ENCODE results near the gene MEIKIN. TPM values are rescaled to one million over a fixed set of nuclear protein-coding genes. Genes with fewer than 3 reads are reported as not detected.

Gene MEIKIN
- total and polyA plus RNA-seq, 2 experiments from 2014 or later: not detected

GRCh38 chr5:131926168-131926567 is 19.3 kb downstream of the MEIKIN start:
- Histone ChIP-seq H3K4me1 (ENCODE audit: insufficient read depth) (no peaks in the 10 kb centered on the region), H3K9me2 (ENCODE audit: insufficient read depth) (no peaks in the 10 kb centered on the region), H3K27ac (ENCODE audit: low read depth) (no peak overlapping the region), H4K20me1 (replicated peaks; ENCODE audit: insufficient read depth) (no peaks in the 10 kb centered on the region), H3K4me3 (no peak overlapping the region), H3K4me2 (no peak overlapping the region), H3K27me3 (ENCODE audit: insufficient read depth) (no peaks in the 10 kb centered on the region), H3F3A (replicated peaks; ENCODE audit: low read depth) (no peaks in the 10 kb centered on the region), H3K36me3 (ENCODE audit: insufficient read depth) (no peaks in the 10 kb centered on the region), H3K79me2 (replicated peaks; ENCODE audit: insufficient read depth) (no peaks in the 10 kb centered on the region), H2AFZ (no peak overlapping the region)
- ATAC-seq: no peak
- no peak for DNase-seq (ENCODE audit: low spot score)
- H3K27me3 Mint-ChIP-seq (ENCODE audit: insufficient read depth, low read depth, poor library complexity): peaks cover 2% of the 10 kb centered on the region
- no peaks in the 10 kb centered on the region for H3K4me1 Mint-ChIP-seq
- TF ChIP-seq POLR2AphosphoS5 (IDR thresholded peaks at IDR 0.05; ENCODE audit: low read depth): no peak
- no peak for TF ChIP-seq EZH2phosphoT487 (IDR thresholded peaks at IDR 0.05; ENCODE audit: unreplicated experiment)
- TF ChIP-seq ZNF462 (CRISPR knock-in tag; IDR thresholded peaks at IDR 0.05): no peak
- TF ChIP-seq REST (IDR thresholded peaks at IDR 0.05; ENCODE audit: unreplicated experiment): no peak
- TF ChIP-seq STAT1 (IDR thresholded peaks at IDR 0.05; ENCODE audit: unreplicated experiment): no peak
- TF ChIP-seq EZH2 (IDR thresholded peaks at IDR 0.05; ENCODE audit: low read depth, unreplicated experiment): no peak
- no peak for TF ChIP-seq ZNF114 (CRISPR knock-in tag; IDR thresholded peaks at IDR 0.05)
- no peak for TF ChIP-seq CREB1 (CRISPR knock-in tag; IDR thresholded peaks at IDR 0.05; ENCODE audit: low read depth)
- no peak for TF ChIP-seq ZNF331 (CRISPR knock-in tag; IDR thresholded peaks at IDR 0.05; ENCODE audit: low read depth)
- H3K27ac Mint-ChIP-seq: no peak overlapping the region
- H3K36me3 Mint-ChIP-seq (ENCODE audit: low read depth): peaks cover 11% of the 10 kb centered on the region; the same call in 2 of the 3 replicates
- peaks cover 40% of the 10 kb centered on the region for H3K9me3 Mint-ChIP-seq
- no peak overlapping the region for H3K4me3 Mint-ChIP-seq
